Bronchial epithelial cell (primary cell): Measurements from ENCODE around the gene ARHGEF12. TPM values are rescaled to one million over a fixed set of nuclear protein-coding genes. Genes with fewer than 3 reads are reported as not detected.

Source experiments
- DNase-seq: peaks from one replicate; pipeline ENCODE4 v3.0.0-alpha.2; 2010; ENCODE audit warnings: low read depth
- FAIRE-seq: peaks from 2 replicates; lab custom pipeline; 2011; peaks lifted over from hg19 to GRCh38; lab: Jason Lieb, UNC
- H3K27me3 ChIP-seq: 2 replicates; pipeline ENCODE4 v1.5.1; 2011; ENCODE audit warnings: low read length; ENCODE audit not compliant: control insufficient read depth, insufficient read depth
- H3K36me3 ChIP-seq: 2 replicates; pipeline ENCODE4 v1.5.1; 2011; ENCODE audit warnings: low read length; ENCODE audit not compliant: control insufficient read depth, insufficient read depth
- H3K4me3 ChIP-seq: 2 replicates; pipeline ENCODE4 v1.5.1; 2011; ENCODE audit warnings: mild to moderate bottlenecking, low read depth, low read length, control low read depth
- CTCF ChIP-seq: IDR thresholded peaks from 2 replicates; pipeline ENCODE4 v1.5.1; 2011; ENCODE audit warnings: mild to moderate bottlenecking, moderate library complexity, low read length, control low read depth, inconsistent platforms; ENCODE audit not compliant: insufficient read depth, severe bottlenecking
- total RNA-seq: library from RNA; depleted of rRNA; stranded (reverse); fragments of >200 nt; gene quantifications from 2 replicates; pipeline ENCODE4 v1.2.1, GENCODE V29; 2014

The ARHGEF12 gene
- total RNA-seq, 1 donor from 2014 or later = 65.6 TPM

GRCh38 chr11:120303004-120303637 is 33.1 kb upstream of the ARHGEF12 start:
- Histone ChIP-seq H3K36me3 (no peaks in the 10 kb centered on the region), H3K27me3 (no peaks in the 10 kb centered on the region), H3K4me3 (no peak overlapping the region)
- peak; percentile 43 for FAIRE-seq
- DNase-seq = peak; percentile 77
- TF ChIP-seq CTCF = peak; percentile 93

GRCh38 chr11:120304526-120304925 is 31.7 kb upstream of the ARHGEF12 start:
- no peak for TF ChIP-seq CTCF
- H3K36me3 ChIP-seq = no peaks in the 10 kb centered on the region
- FAIRE-seq = no peak
- H3K4me3 ChIP-seq = no peak overlapping the region
- H3K27me3 ChIP-seq = no peaks in the 10 kb centered on the region
- peak; percentile 88 for DNase-seq

GRCh38 chr11:120305286-120305685 is 30.9 kb upstream of the ARHGEF12 start:
- no peaks in the 10 kb centered on the region for H3K36me3 ChIP-seq
- peak; percentile 7 for FAIRE-seq
- no peak for TF ChIP-seq CTCF
- H3K27me3 ChIP-seq = no peaks in the 10 kb centered on the region
- H3K4me3 ChIP-seq = no peak overlapping the region
- DNase-seq = peak; percentile 78

- Histone ChIP-seq H3K27me3 (no peaks in the 10 kb centered on the region), H3K4me3 (no peak overlapping the region), H3K36me3 (no peaks in the 10 kb centered on the region)
- TF ChIP-seq CTCF = peak; percentile 88
- peak; percentile 93 for FAIRE-seq
- peak; percentile 95 for DNase-seq
Measured at GRCh38 chr11:120306519-120307242, 29.5 kb upstream of the ARHGEF12 start.

GRCh38 chr11:120307476-120307875 is 28.7 kb upstream of the ARHGEF12 start:
- DNase-seq (no peak), FAIRE-seq (no peak)
- no peaks in the 10 kb centered on the region for H3K36me3 ChIP-seq
- no peak for TF ChIP-seq CTCF
- no peaks in the 10 kb centered on the region for H3K27me3 ChIP-seq
- H3K4me3 ChIP-seq = no peak overlapping the region
